ENCODE measurements around the gene RPL5.

DNA sequence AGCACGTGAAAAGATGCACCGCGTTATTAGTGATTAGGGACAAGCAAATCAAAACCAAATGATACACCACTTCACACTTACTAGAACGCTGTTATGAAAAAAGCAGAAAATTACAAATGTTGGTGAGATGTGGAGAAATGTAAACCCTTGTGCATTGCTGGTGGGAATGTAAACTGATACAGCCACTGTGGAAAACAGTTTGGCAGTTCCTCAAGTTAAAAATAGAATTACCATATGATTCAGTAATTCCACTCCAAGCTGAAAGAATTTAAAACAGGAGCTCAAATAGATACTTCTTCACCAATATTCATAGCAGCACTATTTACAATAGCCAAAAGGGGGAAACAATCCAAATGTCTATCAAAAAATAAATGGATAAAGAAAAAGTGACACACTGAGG, 36.7 kb upstream of the RPL5 start:
- TF ChIP-seq EP300 (conservative IDR thresholded peaks at IDR 0.05; ENCODE audit: poor library complexity, severe bottlenecking) = no peak
- TF ChIP-seq, protein P1, sequence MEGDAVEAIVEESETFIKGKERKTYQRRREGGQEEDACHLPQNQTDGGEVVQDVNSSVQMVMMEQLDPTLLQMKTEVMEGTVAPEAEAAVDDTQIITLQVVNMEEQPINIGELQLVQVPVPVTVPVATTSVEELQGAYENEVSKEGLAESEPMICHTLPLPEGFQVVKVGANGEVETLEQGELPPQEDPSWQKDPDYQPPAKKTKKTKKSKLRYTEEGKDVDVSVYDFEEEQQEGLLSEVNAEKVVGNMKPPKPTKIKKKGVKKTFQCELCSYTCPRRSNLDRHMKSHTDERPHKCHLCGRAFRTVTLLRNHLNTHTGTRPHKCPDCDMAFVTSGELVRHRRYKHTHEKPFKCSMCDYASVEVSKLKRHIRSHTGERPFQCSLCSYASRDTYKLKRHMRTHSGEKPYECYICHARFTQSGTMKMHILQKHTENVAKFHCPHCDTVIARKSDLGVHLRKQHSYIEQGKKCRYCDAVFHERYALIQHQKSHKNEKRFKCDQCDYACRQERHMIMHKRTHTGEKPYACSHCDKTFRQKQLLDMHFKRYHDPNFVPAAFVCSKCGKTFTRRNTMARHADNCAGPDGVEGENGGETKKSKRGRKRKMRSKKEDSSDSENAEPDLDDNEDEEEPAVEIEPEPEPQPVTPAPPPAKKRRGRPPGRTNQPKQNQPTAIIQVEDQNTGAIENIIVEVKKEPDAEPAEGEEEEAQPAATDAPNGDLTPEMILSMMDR (IDR thresholded peaks at IDR 0.05; ENCODE audit: poor library complexity, severe bottlenecking) = no peak
- TF ChIP-seq, protein P2, sequence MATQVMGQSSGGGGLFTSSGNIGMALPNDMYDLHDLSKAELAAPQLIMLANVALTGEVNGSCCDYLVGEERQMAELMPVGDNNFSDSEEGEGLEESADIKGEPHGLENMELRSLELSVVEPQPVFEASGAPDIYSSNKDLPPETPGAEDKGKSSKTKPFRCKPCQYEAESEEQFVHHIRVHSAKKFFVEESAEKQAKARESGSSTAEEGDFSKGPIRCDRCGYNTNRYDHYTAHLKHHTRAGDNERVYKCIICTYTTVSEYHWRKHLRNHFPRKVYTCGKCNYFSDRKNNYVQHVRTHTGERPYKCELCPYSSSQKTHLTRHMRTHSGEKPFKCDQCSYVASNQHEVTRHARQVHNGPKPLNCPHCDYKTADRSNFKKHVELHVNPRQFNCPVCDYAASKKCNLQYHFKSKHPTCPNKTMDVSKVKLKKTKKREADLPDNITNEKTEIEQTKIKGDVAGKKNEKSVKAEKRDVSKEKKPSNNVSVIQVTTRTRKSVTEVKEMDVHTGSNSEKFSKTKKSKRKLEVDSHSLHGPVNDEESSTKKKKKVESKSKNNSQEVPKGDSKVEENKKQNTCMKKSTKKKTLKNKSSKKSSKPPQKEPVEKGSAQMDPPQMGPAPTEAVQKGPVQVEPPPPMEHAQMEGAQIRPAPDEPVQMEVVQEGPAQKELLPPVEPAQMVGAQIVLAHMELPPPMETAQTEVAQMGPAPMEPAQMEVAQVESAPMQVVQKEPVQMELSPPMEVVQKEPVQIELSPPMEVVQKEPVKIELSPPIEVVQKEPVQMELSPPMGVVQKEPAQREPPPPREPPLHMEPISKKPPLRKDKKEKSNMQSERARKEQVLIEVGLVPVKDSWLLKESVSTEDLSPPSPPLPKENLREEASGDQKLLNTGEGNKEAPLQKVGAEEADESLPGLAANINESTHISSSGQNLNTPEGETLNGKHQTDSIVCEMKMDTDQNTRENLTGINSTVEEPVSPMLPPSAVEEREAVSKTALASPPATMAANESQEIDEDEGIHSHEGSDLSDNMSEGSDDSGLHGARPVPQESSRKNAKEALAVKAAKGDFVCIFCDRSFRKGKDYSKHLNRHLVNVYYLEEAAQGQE (IDR thresholded peaks at IDR 0.05; ENCODE audit: borderline replicate concordance) = no peak
- no peak for TF ChIP-seq RAD21 (conservative IDR thresholded peaks at IDR 0.05)

Data from neural cell (in vitro differentiated cells).